Ascending aorta (tissue), 2 donors: ENCODE measurements around the gene CHN2. TPM values are rescaled to one million over a fixed set of nuclear protein-coding genes. Genes with fewer than 3 reads are reported as not detected.

Source experiments
- DNase-seq, 2 donors: peaks; one replicate each; pipeline ENCODE4 v3.0.0-alpha.2; 2019; ENCODE audit warnings: low spot score in 2 of 2
- H3K27ac ChIP-seq, 2 donors: fragments of 200-600 bp; sonication (generic); one replicate each; pipeline ENCODE4 v1.5.1; 2016 to 2017; ENCODE audit warnings: mild to moderate bottlenecking in 1 of 2
- H3K27me3 ChIP-seq: fragments of 200-600 bp; sonication (generic); one replicate; pipeline ENCODE4 v1.5.1; 2017
- H3K36me3 ChIP-seq, 2 donors: fragments of 200-600 bp; sonication (generic); one replicate each; pipeline ENCODE4 v1.5.1; 2016
- H3K4me1 ChIP-seq, 2 donors: fragments of 200-600 bp; sonication (generic); one replicate each; pipeline ENCODE4 v1.5.1; 2016 to 2017; ENCODE audit warnings: mild to moderate bottlenecking in 1 of 2
- H3K4me3 ChIP-seq, 2 donors: fragments of 200-600 bp; sonication (generic); one replicate each; pipeline ENCODE4 v1.5.1; 2016 to 2017; ENCODE audit warnings: mild to moderate bottlenecking in 1 of 2
- H3K9me3 ChIP-seq, 2 donors: fragments of 200-600 bp; sonication (generic); one replicate each; pipeline ENCODE4 v1.5.1; 2016
- intact Hi-C: fragments of 100-400 bp; cut with DNase I; formaldehyde crosslinking; loops from one replicate; pipeline ENCODE4 v1.15.1; 2023
- total RNA-seq: library from RNA; depleted of rRNA; stranded (reverse); fragments of >200 nt; gene quantifications from one replicate; pipeline ENCODE4 v1.1.0, GENCODE V29; 2016
- TF ChIP-seq, protein P1 (sequence below), 3 experiments: fragments of 200-600 bp in 2 of 3; fragments of 450-650 bp in 1 of 3; sonication (generic) in 2 of 3; IDR thresholded peaks; one replicate each; pipeline ENCODE4 v1.5.1; 2016 to 2019; ENCODE audit warnings: antibody characterized with exemption in 3 of 3, mild to moderate bottlenecking in 1 of 3, moderate library complexity in 1 of 3

The CHN2 gene
- total RNA-seq, 1 donor from 2014 or later, result 8.7 TPM

GRCh38 chr7:29229946-29230345 is 35.4 kb downstream of the CHN2 start:
- no peak for DNase-seq
- intact Hi-C loops, result no loop called here
- no peaks in the 10 kb centered on the region for H3K36me3 ChIP-seq
- H3K27me3 ChIP-seq, result no peaks in the 10 kb centered on the region
- TF ChIP-seq, protein P1, sequence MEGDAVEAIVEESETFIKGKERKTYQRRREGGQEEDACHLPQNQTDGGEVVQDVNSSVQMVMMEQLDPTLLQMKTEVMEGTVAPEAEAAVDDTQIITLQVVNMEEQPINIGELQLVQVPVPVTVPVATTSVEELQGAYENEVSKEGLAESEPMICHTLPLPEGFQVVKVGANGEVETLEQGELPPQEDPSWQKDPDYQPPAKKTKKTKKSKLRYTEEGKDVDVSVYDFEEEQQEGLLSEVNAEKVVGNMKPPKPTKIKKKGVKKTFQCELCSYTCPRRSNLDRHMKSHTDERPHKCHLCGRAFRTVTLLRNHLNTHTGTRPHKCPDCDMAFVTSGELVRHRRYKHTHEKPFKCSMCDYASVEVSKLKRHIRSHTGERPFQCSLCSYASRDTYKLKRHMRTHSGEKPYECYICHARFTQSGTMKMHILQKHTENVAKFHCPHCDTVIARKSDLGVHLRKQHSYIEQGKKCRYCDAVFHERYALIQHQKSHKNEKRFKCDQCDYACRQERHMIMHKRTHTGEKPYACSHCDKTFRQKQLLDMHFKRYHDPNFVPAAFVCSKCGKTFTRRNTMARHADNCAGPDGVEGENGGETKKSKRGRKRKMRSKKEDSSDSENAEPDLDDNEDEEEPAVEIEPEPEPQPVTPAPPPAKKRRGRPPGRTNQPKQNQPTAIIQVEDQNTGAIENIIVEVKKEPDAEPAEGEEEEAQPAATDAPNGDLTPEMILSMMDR (IDR thresholded peaks at IDR 0.05), result no peak
- H3K27ac ChIP-seq, result no peak overlapping the region
- H3K4me1 ChIP-seq, result no peaks in the 10 kb centered on the region
- H3K4me3 ChIP-seq, result no peak overlapping the region
- H3K9me3 ChIP-seq, result no peaks in the 10 kb centered on the region

- Histone ChIP-seq H3K27me3 (no peaks in the 10 kb centered on the region), H3K27ac (no peak overlapping the region), H3K9me3 (no peaks in the 10 kb centered on the region), H3K4me1 (no peaks in the 10 kb centered on the region), H3K36me3 (no peaks in the 10 kb centered on the region), H3K4me3 (no peak overlapping the region)
- TF ChIP-seq, protein P1 (IDR thresholded peaks at IDR 0.05), result no peak
- intact Hi-C loops, result no loop called here
- DNase-seq, result no peak
These were observed 36.3 kb downstream of the CHN2 start for GRCh38 chr7:29230871-29231345.

- H3K4me1 ChIP-seq, result no peaks in the 10 kb centered on the region
- no peaks in the 10 kb centered on the region for H3K9me3 ChIP-seq
- TF ChIP-seq, protein P1 (IDR thresholded peaks at IDR 0.05), result no peak
- H3K36me3 ChIP-seq, result no peaks in the 10 kb centered on the region
- H3K27ac ChIP-seq, result no peak overlapping the region
- intact Hi-C loops, result no loop called here
- no peak overlapping the region for H3K4me3 ChIP-seq
- no peaks in the 10 kb centered on the region for H3K27me3 ChIP-seq
- no peak for DNase-seq
These were observed 37.2 kb downstream of the CHN2 start for GRCh38 chr7:29231671-29232232.

- H3K9me3 ChIP-seq, result no peaks in the 10 kb centered on the region
- intact Hi-C loops, result no loop called here
- DNase-seq, result no peak
- H3K27me3 ChIP-seq, result no peaks in the 10 kb centered on the region
- H3K27ac ChIP-seq, result no peak overlapping the region
- no peaks in the 10 kb centered on the region for H3K36me3 ChIP-seq
- no peaks in the 10 kb centered on the region for H3K4me1 ChIP-seq
- TF ChIP-seq, protein P1 (IDR thresholded peaks at IDR 0.05), result no peak
- no peak overlapping the region for H3K4me3 ChIP-seq
These were observed 39.9 kb downstream of the CHN2 start for GRCh38 chr7:29234438-29234837.

- intact Hi-C loops, result no loop called here
These were observed 41.6 kb downstream of the CHN2 start for GRCh38 chr7:29236071-29236580.

More at GRCh38 chr7:29236071-29236580, 41.6 kb downstream of the CHN2 start:
- Histone ChIP-seq H3K27ac (no peak overlapping the region), H3K4me3 (no peak overlapping the region), H3K9me3 (no peaks in the 10 kb centered on the region), H3K36me3 (no peaks in the 10 kb centered on the region), H3K4me1 (no peaks in the 10 kb centered on the region), H3K27me3 (no peaks in the 10 kb centered on the region)
- no peak for DNase-seq
- TF ChIP-seq, protein P1 (IDR thresholded peaks at IDR 0.05), result no peak
